Measurements from ENCODE around the gene CFAP126.

Gene CFAP126

GRCh38 chr1:161382214-161383019 is 14.7 kb upstream of the CFAP126 start:
- H3K9me3 ChIP-seq (ENCODE audit: control insufficient read depth in 1 of 2, low read length in 2 of 2), result no peaks in the 10 kb centered on the region
- H3K9ac ChIP-seq (ENCODE audit: low read depth in 1 of 2, low read length in 2 of 2), result no peak overlapping the region
- no peaks in the 10 kb centered on the region for H3K27me3 ChIP-seq (ENCODE audit: control insufficient read depth in 1 of 2, insufficient read depth in 2 of 2, low read length in 2 of 2)
- H3K4me3 ChIP-seq (ENCODE audit: low read depth in 1 of 2, low read length in 2 of 2), result no peak overlapping the region
- H3K27ac ChIP-seq (ENCODE audit: low read depth, low read length), result no peak overlapping the region
- no peaks in the 10 kb centered on the region for H3K4me1 ChIP-seq (ENCODE audit: control insufficient read depth in 1 of 2, insufficient read depth in 2 of 2, low read length in 2 of 2)
- H3K36me3 ChIP-seq (ENCODE audit: control insufficient read depth in 1 of 2, insufficient read depth in 2 of 2, low read length in 2 of 2), result no peaks in the 10 kb centered on the region

GRCh38 chr1:161381707-161382106 is 14.0 kb upstream of the CFAP126 start:
- H3K9me3 ChIP-seq (ENCODE audit: control insufficient read depth in 1 of 2, low read length in 2 of 2), result no peaks in the 10 kb centered on the region
- H3K4me1 ChIP-seq (ENCODE audit: control insufficient read depth in 1 of 2, insufficient read depth in 2 of 2, low read length in 2 of 2), result no peaks in the 10 kb centered on the region
- no peak overlapping the region for H3K9ac ChIP-seq (ENCODE audit: low read depth in 1 of 2, low read length in 2 of 2)
- no peaks in the 10 kb centered on the region for H3K27me3 ChIP-seq (ENCODE audit: control insufficient read depth in 1 of 2, insufficient read depth in 2 of 2, low read length in 2 of 2)
- H3K27ac ChIP-seq (ENCODE audit: low read depth, low read length), result no peak overlapping the region
- H3K36me3 ChIP-seq (ENCODE audit: control insufficient read depth in 1 of 2, insufficient read depth in 2 of 2, low read length in 2 of 2), result no peaks in the 10 kb centered on the region
- no peak overlapping the region for H3K4me3 ChIP-seq (ENCODE audit: low read depth in 1 of 2, low read length in 2 of 2)

GRCh38 chr1:161379071-161379470 is 11.4 kb upstream of the CFAP126 start:
- Histone ChIP-seq H3K9ac (ENCODE audit: low read depth in 1 of 2, low read length in 2 of 2) (no peak overlapping the region), H3K4me3 (ENCODE audit: low read depth in 1 of 2, low read length in 2 of 2) (no peak overlapping the region)

GRCh38 chr1:161378014-161378413 is 10.3 kb upstream of the CFAP126 start:
- H3K9me3 ChIP-seq (ENCODE audit: control insufficient read depth in 1 of 2, low read length in 2 of 2), result no peaks in the 10 kb centered on the region
- H3K36me3 ChIP-seq (ENCODE audit: control insufficient read depth in 1 of 2, insufficient read depth in 2 of 2, low read length in 2 of 2), result no peaks in the 10 kb centered on the region
- no peak overlapping the region for H3K9ac ChIP-seq (ENCODE audit: low read depth in 1 of 2, low read length in 2 of 2)
- no peaks in the 10 kb centered on the region for H3K4me1 ChIP-seq (ENCODE audit: control insufficient read depth in 1 of 2, insufficient read depth in 2 of 2, low read length in 2 of 2)
- H3K27me3 ChIP-seq (ENCODE audit: control insufficient read depth in 1 of 2, insufficient read depth in 2 of 2, low read length in 2 of 2), result no peaks in the 10 kb centered on the region
- H3K4me3 ChIP-seq (ENCODE audit: low read depth in 1 of 2, low read length in 2 of 2), result no peak overlapping the region
- H3K27ac ChIP-seq (ENCODE audit: low read depth, low read length), result no peak overlapping the region

More at GRCh38 chr1:161379071-161379470, 11.4 kb upstream of the CFAP126 start:
- no peaks in the 10 kb centered on the region for H3K27me3 ChIP-seq (ENCODE audit: control insufficient read depth in 1 of 2, insufficient read depth in 2 of 2, low read length in 2 of 2)
- H3K27ac ChIP-seq (ENCODE audit: low read depth, low read length), result no peak overlapping the region
- H3K36me3 ChIP-seq (ENCODE audit: control insufficient read depth in 1 of 2, insufficient read depth in 2 of 2, low read length in 2 of 2), result no peaks in the 10 kb centered on the region
- H3K4me1 ChIP-seq (ENCODE audit: control insufficient read depth in 1 of 2, insufficient read depth in 2 of 2, low read length in 2 of 2), result no peaks in the 10 kb centered on the region
- H3K9me3 ChIP-seq (ENCODE audit: control insufficient read depth in 1 of 2, low read length in 2 of 2), result no peaks in the 10 kb centered on the region

GRCh38 chr1:161374373-161374772 is 6.7 kb upstream of the CFAP126 start:
- no peaks in the 10 kb centered on the region for H3K9me3 ChIP-seq (ENCODE audit: control insufficient read depth in 1 of 2, low read length in 2 of 2)
- no peaks in the 10 kb centered on the region for H3K4me1 ChIP-seq (ENCODE audit: control insufficient read depth in 1 of 2, insufficient read depth in 2 of 2, low read length in 2 of 2)
- no peaks in the 10 kb centered on the region for H3K36me3 ChIP-seq (ENCODE audit: control insufficient read depth in 1 of 2, insufficient read depth in 2 of 2, low read length in 2 of 2)

GRCh38 chr1:161373442-161373841 is 5.8 kb upstream of the CFAP126 start:
- Histone ChIP-seq H3K9ac (ENCODE audit: low read depth in 1 of 2, low read length in 2 of 2) (no peak overlapping the region), H3K4me3 (ENCODE audit: low read depth in 1 of 2, low read length in 2 of 2) (no peak overlapping the region), H3K4me1 (ENCODE audit: control insufficient read depth in 1 of 2, insufficient read depth in 2 of 2, low read length in 2 of 2) (no peaks in the 10 kb centered on the region), H3K27me3 (ENCODE audit: control insufficient read depth in 1 of 2, insufficient read depth in 2 of 2, low read length in 2 of 2) (no peaks in the 10 kb centered on the region), H3K36me3 (ENCODE audit: control insufficient read depth in 1 of 2, insufficient read depth in 2 of 2, low read length in 2 of 2) (no peaks in the 10 kb centered on the region), H3K27ac (ENCODE audit: low read depth, low read length) (no peak overlapping the region), H3K9me3 (ENCODE audit: control insufficient read depth in 1 of 2, low read length in 2 of 2) (no peaks in the 10 kb centered on the region)

More at GRCh38 chr1:161374373-161374772, 6.7 kb upstream of the CFAP126 start:
- Histone ChIP-seq H3K9ac (ENCODE audit: low read depth in 1 of 2, low read length in 2 of 2) (no peak overlapping the region), H3K27me3 (ENCODE audit: control insufficient read depth in 1 of 2, insufficient read depth in 2 of 2, low read length in 2 of 2) (no peaks in the 10 kb centered on the region), H3K27ac (ENCODE audit: low read depth, low read length) (no peak overlapping the region), H3K4me3 (ENCODE audit: low read depth in 1 of 2, low read length in 2 of 2) (no peak overlapping the region)

- H3K36me3 ChIP-seq (ENCODE audit: control insufficient read depth in 1 of 2, insufficient read depth in 2 of 2, low read length in 2 of 2), result peaks cover 5 to 38% of the 10 kb centered on the region in 2 donors
- no peak overlapping the region for H3K4me3 ChIP-seq (ENCODE audit: low read depth in 1 of 2, low read length in 2 of 2)
- peaks cover 0 to 7% of the 10 kb centered on the region in 2 donors for H3K4me1 ChIP-seq (ENCODE audit: control insufficient read depth in 1 of 2, insufficient read depth in 2 of 2, low read length in 2 of 2)
- H3K27ac ChIP-seq (ENCODE audit: low read depth, low read length), result no peak overlapping the region
- H3K9ac ChIP-seq (ENCODE audit: low read depth in 1 of 2, low read length in 2 of 2), result no peak overlapping the region
- H3K9me3 ChIP-seq (ENCODE audit: control insufficient read depth in 1 of 2, low read length in 2 of 2), result no peaks in the 10 kb centered on the region
- H3K27me3 ChIP-seq (ENCODE audit: control insufficient read depth in 1 of 2, insufficient read depth in 2 of 2, low read length in 2 of 2), result no peaks in the 10 kb centered on the region
Observed at GRCh38 chr1:161365207-161365606, 2.5 kb downstream of the CFAP126 start.

GRCh38 chr1:161364332-161364731 is 3.3 kb downstream of the CFAP126 start:
- Histone ChIP-seq H3K4me1 (ENCODE audit: control insufficient read depth in 1 of 2, insufficient read depth in 2 of 2, low read length in 2 of 2) (peaks cover 0 to 7% of the 10 kb centered on the region in 2 donors), H3K9ac (ENCODE audit: low read depth in 1 of 2, low read length in 2 of 2) (no peak overlapping the region), H3K27me3 (ENCODE audit: control insufficient read depth in 1 of 2, insufficient read depth in 2 of 2, low read length in 2 of 2) (no peaks in the 10 kb centered on the region), H3K36me3 (ENCODE audit: control insufficient read depth in 1 of 2, insufficient read depth in 2 of 2, low read length in 2 of 2) (peaks cover 5 to 38% of the 10 kb centered on the region in 2 donors), H3K9me3 (ENCODE audit: control insufficient read depth in 1 of 2, low read length in 2 of 2) (no peaks in the 10 kb centered on the region), H3K27ac (ENCODE audit: low read depth, low read length) (no peak overlapping the region), H3K4me3 (ENCODE audit: low read depth in 1 of 2, low read length in 2 of 2) (no peak overlapping the region)

GRCh38 chr1:161359291-161359690 is 8.4 kb downstream of the CFAP126 start:
- no peak overlapping the region for H3K4me3 ChIP-seq (ENCODE audit: low read depth in 1 of 2, low read length in 2 of 2)
- no peak overlapping the region for H3K27ac ChIP-seq (ENCODE audit: low read depth, low read length)
- H3K9me3 ChIP-seq (ENCODE audit: control insufficient read depth in 1 of 2, low read length in 2 of 2), result no peaks in the 10 kb centered on the region
- no peaks in the 10 kb centered on the region for H3K27me3 ChIP-seq (ENCODE audit: control insufficient read depth in 1 of 2, insufficient read depth in 2 of 2, low read length in 2 of 2)
- no peaks in the 10 kb centered on the region for H3K4me1 ChIP-seq (ENCODE audit: control insufficient read depth in 1 of 2, insufficient read depth in 2 of 2, low read length in 2 of 2)
- H3K9ac ChIP-seq (ENCODE audit: low read depth in 1 of 2, low read length in 2 of 2), result no peak overlapping the region
- peaks cover 5 to 19% of the 10 kb centered on the region in 2 donors for H3K36me3 ChIP-seq (ENCODE audit: control insufficient read depth in 1 of 2, insufficient read depth in 2 of 2, low read length in 2 of 2)

GRCh38 chr1:161357073-161357472 is 10.6 kb downstream of the CFAP126 start:
- Histone ChIP-seq H3K27ac (ENCODE audit: low read depth, low read length) (no peak overlapping the region), H3K4me1 (ENCODE audit: control insufficient read depth in 1 of 2, insufficient read depth in 2 of 2, low read length in 2 of 2) (no peaks in the 10 kb centered on the region), H3K27me3 (ENCODE audit: control insufficient read depth in 1 of 2, insufficient read depth in 2 of 2, low read length in 2 of 2) (no peaks in the 10 kb centered on the region), H3K9me3 (ENCODE audit: control insufficient read depth in 1 of 2, low read length in 2 of 2) (no peaks in the 10 kb centered on the region), H3K9ac (ENCODE audit: low read depth in 1 of 2, low read length in 2 of 2) (no peak overlapping the region), H3K4me3 (ENCODE audit: low read depth in 1 of 2, low read length in 2 of 2) (no peak overlapping the region), H3K36me3 (ENCODE audit: control insufficient read depth in 1 of 2, insufficient read depth in 2 of 2, low read length in 2 of 2) (peaks cover 0 to 6% of the 10 kb centered on the region in 2 donors)

Data from duodenal mucosa (tissue), 2 donors.